Fibroblast of skin of left biceps (primary cell): Measurements from ENCODE around the gene SOX18.

ENCODE experiments used
- DNase-seq, 2 experiments: peaks; one replicate each; pipeline ENCODE4 v3.0.0-alpha.2; 2013; ENCODE audit warnings: low read depth in 2 of 2

The SOX18 gene

GRCh38 chr20:64038565-64039292 lies 10.7 kb downstream of the SOX18 start:
- DNase-seq, result no peak

- DNase-seq, result no peak
Measured at GRCh38 chr20:64038224-64038564, 11.2 kb downstream of the SOX18 start.

GRCh38 chr20:64037498-64038213 lies 11.8 kb downstream of the SOX18 start:
- DNase-seq, result no peak

DNA sequence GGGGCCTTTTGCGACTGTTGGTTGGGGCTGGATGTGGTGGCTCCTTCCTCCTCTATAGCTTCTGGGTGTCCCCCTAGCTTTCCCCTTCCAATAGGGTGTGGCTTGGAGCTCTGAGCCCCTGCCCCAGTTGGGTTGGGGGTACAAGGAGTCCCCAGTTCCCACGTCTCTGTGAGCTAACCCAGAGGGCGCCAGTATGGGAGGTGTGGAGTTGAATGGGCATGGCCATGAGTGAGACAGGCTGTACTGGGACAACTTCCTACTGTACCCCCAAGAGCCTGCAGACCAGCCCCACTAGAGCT lies 12.3 kb downstream of the SOX18 start:
- no peak for DNase-seq

- DNase-seq, result no peak
Measured at GRCh38 chr20:64036346-64037198, 12.9 kb downstream of the SOX18 start.

GRCh38 chr20:64035933-64036345 lies 13.5 kb downstream of the SOX18 start, which contains the start of gene C20orf204:
Gene C20orf204 (plus strand): TSS chr20:64036182. CDS start chr20:64036324, 142 bp downstream.
- DNase-seq, result no peak

- DNase-seq, result no peak
Measured at GRCh38 chr20:64035066-64035932, 14.1 kb downstream of the SOX18 start.

DNA sequence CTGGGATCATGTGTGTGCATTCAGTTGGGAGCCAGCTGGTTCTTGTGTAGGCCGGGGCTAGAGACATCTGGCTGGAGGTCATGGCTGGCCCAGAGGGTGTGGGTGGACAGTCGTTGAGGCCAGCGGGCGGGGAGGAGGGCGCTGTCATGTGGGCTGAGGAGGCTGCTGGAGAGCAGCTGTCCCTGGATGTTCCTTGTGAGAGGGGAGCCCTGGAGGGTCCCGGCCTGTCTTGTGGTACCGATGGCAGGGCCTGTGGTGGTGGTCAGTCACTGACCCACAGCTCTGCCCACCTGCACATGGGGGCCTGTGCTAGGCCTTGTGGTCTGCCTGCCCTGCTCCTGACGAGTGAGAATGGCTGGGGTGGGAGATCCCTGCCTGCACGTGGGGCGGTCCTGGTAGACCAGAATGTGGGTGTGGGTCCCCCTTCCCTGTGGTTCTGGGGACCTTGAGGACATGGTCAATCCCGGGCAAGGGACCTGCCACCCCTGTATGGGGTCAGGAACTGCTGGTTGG lies 15.4 kb downstream of the SOX18 start:
- DNase-seq, result no peak

DNA sequence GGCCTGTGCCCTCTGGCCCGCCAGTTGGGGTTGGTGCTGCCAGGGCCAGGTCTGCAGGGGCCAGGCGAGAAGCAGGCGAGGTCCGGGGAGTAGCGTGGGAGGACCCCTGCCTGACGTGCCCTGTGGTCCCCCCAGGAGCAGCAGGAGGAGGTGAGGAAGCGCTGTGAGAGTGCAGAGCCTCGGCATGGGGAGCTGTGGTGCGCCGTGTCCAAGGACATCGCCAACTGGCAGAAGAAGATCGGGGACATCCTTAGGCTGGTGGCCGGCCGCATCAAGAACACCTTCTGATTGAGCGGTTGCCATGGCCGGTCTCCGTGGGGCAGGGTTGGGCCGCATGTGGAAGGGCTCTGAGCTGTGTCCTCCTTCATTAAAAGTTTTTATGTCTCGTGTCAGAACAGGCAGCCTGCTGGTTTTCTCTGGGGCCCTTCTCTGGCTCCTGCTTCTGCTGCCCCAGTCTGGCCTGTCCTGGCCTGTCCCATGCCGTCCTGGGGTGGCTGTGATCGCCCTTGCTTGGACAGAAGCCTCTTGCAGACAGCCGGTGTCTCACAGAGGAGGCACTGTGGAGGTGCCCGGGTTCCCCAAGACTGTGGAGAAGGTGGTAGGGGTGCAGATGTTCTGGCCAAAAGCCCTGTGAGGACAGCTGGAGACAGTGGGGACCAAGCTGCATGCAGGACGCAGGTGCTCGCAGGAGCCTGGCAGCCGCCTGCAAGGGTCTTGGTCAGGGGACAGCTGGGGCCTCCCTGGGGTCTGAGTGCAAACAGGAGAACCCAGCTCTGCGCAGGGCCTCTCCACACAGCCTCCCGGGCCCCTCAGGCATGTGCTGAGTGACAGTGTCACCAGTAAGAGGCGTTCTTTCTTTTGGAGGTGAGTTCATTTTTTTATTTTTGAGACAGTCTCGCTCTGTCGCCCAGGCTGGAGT lies 16.5 kb downstream of the SOX18 start:
- DNase-seq, result no peak

DNA sequence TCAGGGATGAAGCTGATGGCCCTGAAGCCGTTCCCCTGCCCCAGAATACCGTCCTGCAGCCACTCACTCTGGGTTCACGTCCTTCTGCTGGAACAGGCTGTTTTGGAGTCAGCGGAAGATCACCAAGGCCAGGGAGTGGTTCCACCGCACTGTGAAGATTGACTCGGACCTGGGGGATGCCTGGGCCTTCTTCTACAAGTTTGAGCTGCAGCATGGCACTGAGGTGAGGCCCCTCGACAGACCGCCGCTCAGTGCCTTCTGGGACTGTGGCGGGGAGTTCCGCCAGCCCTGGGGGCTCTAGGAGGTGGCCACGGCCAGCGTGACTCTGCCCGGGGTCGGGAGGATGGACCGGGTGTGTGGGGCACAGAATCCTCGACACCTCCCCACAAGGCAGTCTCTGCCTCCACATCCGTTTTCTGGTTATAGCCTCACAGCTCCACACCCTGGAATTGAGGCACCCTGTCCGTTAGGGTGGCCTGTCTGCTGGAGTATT lies 17.6 kb downstream of the SOX18 start:
- no peak for DNase-seq

- no peak for DNase-seq
Measured at GRCh38 chr20:64030371-64031134, 18.9 kb downstream of the SOX18 start.

DNA sequence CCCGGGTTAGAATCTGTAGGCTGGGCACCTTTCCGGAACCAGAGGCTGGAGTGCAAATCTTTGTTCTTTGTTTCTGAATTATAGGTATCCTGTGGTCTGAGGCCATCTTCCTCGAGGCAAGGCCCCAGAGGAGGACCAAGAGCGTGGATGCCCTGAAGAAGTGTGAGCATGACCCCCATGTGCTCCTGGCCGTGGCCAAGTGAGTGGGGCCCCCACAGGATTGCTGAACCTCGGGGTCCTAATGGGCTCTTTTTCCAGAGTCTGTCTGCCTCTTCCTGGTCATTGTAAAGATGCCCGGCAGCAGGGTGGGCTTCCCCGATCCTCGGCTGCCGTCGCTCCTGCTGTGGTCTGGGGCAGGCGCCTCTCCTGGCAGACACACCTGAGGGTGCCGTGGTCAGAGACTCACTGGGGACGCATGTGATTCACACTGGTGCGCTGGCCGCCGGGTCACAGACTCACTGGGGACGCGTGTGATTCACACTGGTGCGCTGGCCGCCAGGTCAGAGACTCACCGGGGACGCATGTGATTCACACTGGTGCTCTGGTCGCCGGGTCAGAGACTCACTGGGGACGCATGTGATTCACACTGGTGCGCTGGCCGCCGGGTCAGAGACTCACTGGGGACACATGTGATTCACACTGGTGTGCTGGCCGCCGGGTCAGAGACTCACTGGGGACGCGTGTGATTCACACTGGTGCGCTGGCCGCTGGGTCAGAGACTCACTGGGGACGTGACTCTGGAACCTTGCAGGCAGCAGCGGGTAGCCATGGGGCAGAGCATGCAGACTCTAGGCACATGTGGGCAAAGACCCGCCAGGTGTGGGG lies 19.9 kb downstream of the SOX18 start:
- no peak for DNase-seq

- DNase-seq, result no peak
Measured at GRCh38 chr20:64027981-64028685, 21.3 kb downstream of the SOX18 start.

DNA sequence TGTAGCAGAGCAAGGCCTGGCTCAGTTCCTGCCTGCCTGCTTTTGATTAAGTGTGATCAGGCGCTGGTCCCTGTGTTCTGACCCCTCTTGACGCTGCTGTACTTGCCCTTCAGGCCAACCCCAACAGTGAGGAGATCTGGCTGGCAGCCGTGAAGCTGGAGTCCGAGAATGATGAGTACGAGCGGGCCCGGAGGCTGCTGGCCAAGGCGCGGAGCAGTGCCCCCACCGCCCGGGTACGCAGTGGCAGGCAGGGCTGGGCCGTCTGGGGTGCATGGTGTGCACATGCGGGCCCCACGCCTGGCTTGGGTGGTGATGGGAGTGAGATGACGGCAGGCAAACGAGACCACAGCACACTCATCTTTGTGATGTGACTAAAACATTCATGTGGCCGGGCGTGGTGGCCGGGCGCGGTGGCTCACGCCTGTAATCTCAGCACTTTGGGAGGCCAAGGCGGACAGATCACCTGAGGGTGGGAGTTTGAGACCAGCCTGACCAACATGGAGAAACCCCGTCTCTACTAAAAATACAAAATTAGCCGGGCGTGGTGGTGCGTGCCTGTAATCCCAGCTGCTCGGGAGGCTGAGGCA lies 23.5 kb downstream of the SOX18 start:
- no peak for DNase-seq

GRCh38 chr20:64025101-64025825 lies 24.2 kb downstream of the SOX18 start:
- no peak for DNase-seq

DNA sequence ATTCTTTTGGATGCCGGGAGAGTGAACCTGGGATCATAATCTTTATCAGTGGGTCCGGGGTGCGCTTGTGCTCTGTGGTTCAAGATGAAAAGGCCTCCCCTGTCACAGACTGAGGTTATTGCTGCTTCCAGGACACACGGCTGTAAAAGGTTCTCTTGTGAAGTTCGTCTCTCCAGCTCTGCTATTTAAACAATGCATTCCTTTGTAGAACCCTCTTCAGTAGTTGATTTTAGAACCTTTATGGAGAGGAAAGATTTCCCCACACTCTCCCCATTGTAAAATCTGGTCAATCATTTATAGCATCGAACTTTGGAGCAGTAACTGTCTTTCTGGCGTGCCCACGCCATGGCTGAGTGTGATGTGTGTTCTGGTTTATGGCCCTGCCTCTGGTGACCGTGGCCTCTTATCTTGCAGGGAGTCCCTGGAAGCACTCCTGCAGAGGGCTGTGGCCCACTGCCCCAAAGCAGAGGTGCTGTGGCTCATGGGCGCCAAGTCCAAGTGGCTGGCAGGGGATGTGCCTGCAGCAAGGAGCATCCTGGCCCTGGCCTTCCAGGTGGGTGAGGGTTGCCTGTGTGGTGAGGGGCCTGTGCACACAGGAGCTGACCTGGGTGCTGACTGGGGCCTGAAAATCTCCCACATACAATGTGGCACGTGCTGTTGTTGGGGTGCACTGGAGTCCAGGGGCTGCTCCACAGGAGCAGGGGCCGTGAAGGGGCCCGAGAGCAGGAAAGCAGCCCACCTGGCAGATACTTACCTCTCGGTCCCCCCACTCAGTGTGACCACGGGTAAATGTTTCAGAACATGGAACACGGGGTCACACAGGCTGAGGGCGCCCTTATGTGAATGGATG lies 25.1 kb downstream of the SOX18 start:
- no peak for DNase-seq
